Astrocyte (in vitro differentiated cells and primary cell): Measurements from ENCODE around the gene ST6GALNAC3.

Source experiments
- EZH2 ChIP-seq: IDR thresholded peaks from 2 replicates; pipeline ENCODE4 v1.6.1; 2012; ENCODE audit warnings: mild to moderate bottlenecking, low read length, inconsistent platforms; ENCODE audit not compliant: insufficient read depth
- TF ChIP-seq, protein P1 (sequence below): IDR thresholded peaks from 2 replicates; pipeline ENCODE4 v1.5.1; 2011; ENCODE audit warnings: low read depth, mild to moderate bottlenecking, inconsistent platforms, low read length, moderate library complexity; ENCODE audit not compliant: insufficient read depth

- no peak for TF ChIP-seq EZH2
- TF ChIP-seq, protein P1, sequence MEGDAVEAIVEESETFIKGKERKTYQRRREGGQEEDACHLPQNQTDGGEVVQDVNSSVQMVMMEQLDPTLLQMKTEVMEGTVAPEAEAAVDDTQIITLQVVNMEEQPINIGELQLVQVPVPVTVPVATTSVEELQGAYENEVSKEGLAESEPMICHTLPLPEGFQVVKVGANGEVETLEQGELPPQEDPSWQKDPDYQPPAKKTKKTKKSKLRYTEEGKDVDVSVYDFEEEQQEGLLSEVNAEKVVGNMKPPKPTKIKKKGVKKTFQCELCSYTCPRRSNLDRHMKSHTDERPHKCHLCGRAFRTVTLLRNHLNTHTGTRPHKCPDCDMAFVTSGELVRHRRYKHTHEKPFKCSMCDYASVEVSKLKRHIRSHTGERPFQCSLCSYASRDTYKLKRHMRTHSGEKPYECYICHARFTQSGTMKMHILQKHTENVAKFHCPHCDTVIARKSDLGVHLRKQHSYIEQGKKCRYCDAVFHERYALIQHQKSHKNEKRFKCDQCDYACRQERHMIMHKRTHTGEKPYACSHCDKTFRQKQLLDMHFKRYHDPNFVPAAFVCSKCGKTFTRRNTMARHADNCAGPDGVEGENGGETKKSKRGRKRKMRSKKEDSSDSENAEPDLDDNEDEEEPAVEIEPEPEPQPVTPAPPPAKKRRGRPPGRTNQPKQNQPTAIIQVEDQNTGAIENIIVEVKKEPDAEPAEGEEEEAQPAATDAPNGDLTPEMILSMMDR, result no peak
Observed at GRCh38 chr1:76377247-76377646, 302.7 kb downstream of the ST6GALNAC3 start.
